ENCODE measurements around the gene CALHM1. TPM values are rescaled to one million over a fixed set of nuclear protein-coding genes. Genes with fewer than 3 reads are reported as not detected.

Gene CALHM1
- total RNA-seq, 3 donors from 2014 or later = not detected

- intact Hi-C loops (cut with DNase I, micrococcal nuclease) = no loop called here
- TF ChIP-seq CTCF (IDR thresholded peaks at IDR 0.05) = no peak
- DNase-seq (no peak), ATAC-seq (no peak)
- Histone ChIP-seq H3K4me3 (peak overlapping the region; percentile 36), H3K9me3 (no peaks in the 10 kb centered on the region), H3K4me1 (ENCODE audit: low read depth) (peaks cover 21% of the 10 kb centered on the region), H3K36me3 (ENCODE audit: low read depth) (no peaks in the 10 kb centered on the region)
Observed at GRCh38 chr10:103452506-103453230, 6.0 kb downstream of the CALHM1 start.

GRCh38 chr10:103451831-103452505 lies 6.7 kb downstream of the CALHM1 start, which contains the start of gene CALHM2:
Gene CALHM2, minus strand, starts transcription at chr10:103452370. Its CDS starts 2,429 bp downstream, at chr10:103449941.
- no peak for TF ChIP-seq CTCF (IDR thresholded peaks at IDR 0.05)
- H3K36me3 ChIP-seq (ENCODE audit: low read depth) = no peaks in the 10 kb centered on the region
- H3K4me1 ChIP-seq (ENCODE audit: low read depth) = peaks cover 21% of the 10 kb centered on the region
- peak; percentile 64 to 79 (median 75) for DNase-seq
- intact Hi-C loops (cut with DNase I, micrococcal nuclease) = no loop called here
- no peaks in the 10 kb centered on the region for H3K9me3 ChIP-seq
- peak within 1 kb of the TSS; percentile 36 for H3K4me3 ChIP-seq
- ATAC-seq = peak; percentile 79

- Histone ChIP-seq H3K4me1 (ENCODE audit: low read depth) (peaks cover 21% of the 10 kb centered on the region), H3K4me3 (peak overlapping the region; percentile 36), H3K9me3 (no peaks in the 10 kb centered on the region), H3K36me3 (ENCODE audit: low read depth) (no peaks in the 10 kb centered on the region)
- DNase-seq (peak; percentile 47 to 83 (median 60)), ATAC-seq (peak; percentile 51)
- intact Hi-C loops (cut with DNase I, micrococcal nuclease) = no loop called here
- no peak for TF ChIP-seq CTCF (IDR thresholded peaks at IDR 0.05)
Observed at GRCh38 chr10:103451091-103451813, 7.4 kb downstream of the CALHM1 start.

DNA sequence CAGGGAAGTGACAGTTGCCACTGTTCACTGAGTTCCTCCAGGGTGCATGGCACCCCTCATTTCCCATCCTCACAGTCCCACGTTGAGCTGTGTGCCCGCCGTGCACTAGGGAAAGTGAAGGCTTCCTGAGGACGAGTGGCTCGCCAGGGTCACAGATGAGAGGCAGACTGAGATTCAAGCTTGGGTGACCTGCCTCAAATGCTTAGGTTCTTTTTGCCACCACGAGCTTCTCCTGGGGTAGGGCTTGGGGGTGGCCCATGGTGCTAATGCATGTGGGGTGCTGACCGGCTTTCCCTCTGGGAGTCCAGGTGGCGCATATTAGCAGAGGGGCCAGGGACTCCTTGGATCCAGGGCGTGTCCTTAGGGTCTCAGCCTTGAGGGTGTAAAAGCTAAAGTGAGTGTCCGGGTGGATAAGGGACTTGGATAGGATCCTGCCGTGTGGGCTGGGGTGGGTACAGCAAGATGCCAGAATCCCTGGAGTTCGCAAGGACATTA lies 8.5 kb downstream of the CALHM1 start:
- Histone ChIP-seq H3K4me3 (no peak overlapping the region), H3K9me3 (no peaks in the 10 kb centered on the region), H3K4me1 (ENCODE audit: low read depth) (peaks cover 21% of the 10 kb centered on the region), H3K36me3 (ENCODE audit: low read depth) (no peaks in the 10 kb centered on the region)
- intact Hi-C loops (cut with DNase I, micrococcal nuclease) = no loop called here
- DNase-seq (no peak), ATAC-seq (no peak)
- TF ChIP-seq CTCF (IDR thresholded peaks at IDR 0.05) = no peak

DNA sequence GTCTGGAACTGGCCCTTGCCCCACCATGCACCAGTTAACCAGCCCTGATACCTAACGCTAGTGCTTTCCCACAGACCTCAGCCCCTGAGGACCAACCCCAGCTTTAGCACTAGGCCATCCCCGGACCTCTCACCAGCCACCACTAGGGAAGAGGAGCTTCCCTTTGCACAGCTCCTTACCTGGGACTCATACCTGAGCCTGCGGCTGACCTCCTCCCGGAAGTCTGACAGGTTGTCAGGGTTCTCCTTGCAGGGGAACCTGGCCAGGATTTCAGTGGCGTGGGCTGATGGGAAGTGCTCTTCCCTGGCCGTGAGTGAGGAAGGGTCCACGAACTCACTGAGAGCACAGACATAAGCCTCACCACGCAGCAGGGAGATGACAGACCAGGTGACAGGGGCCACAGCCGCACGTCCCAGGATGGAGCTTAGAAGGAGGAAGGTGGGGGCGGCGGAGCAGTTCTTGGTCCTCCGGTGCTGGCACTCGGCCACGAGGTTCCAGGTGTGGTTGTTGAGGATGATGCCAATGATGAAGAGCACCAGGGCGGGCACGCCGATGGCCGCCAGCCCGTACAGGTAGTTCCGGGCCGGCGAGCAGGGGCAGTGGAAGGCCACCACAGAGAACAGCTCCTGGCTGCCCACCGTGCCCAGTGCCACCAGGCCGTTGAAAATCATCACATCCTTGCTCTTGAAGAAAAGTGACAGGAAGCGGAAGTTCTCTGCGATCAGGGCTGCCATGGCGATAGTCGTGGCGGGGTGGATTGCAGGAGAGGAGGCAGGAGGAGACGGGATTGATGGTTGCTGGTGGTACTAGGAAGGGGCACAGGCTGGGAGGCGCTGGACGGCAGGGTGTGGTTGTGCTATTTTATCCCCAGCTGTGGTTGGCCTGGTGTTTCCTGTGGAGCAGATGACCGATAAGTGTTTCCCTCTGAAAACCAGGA lies 9.2 kb downstream of the CALHM1 start:
- Histone ChIP-seq H3K9me3 (no peaks in the 10 kb centered on the region), H3K4me3 (no peak overlapping the region), H3K4me1 (ENCODE audit: low read depth) (peaks cover 21% of the 10 kb centered on the region), H3K36me3 (ENCODE audit: low read depth) (no peaks in the 10 kb centered on the region)
- DNase-seq (peak in 1 of 3 donors; percentile 16), ATAC-seq (no peak)
- no peak for TF ChIP-seq CTCF (IDR thresholded peaks at IDR 0.05)
- intact Hi-C loops (cut with DNase I, micrococcal nuclease) = no loop called here

Data from mucosa of descending colon (tissue), 3 donors.